Measurements from ENCODE around the gene E2F2.
"Not testable (repeated sequence)": the region's sequence is repeated elsewhere in the genome, so short reads cannot be mapped to it uniquely, and the experiment has no call there.

E2F2 gene

DNA sequence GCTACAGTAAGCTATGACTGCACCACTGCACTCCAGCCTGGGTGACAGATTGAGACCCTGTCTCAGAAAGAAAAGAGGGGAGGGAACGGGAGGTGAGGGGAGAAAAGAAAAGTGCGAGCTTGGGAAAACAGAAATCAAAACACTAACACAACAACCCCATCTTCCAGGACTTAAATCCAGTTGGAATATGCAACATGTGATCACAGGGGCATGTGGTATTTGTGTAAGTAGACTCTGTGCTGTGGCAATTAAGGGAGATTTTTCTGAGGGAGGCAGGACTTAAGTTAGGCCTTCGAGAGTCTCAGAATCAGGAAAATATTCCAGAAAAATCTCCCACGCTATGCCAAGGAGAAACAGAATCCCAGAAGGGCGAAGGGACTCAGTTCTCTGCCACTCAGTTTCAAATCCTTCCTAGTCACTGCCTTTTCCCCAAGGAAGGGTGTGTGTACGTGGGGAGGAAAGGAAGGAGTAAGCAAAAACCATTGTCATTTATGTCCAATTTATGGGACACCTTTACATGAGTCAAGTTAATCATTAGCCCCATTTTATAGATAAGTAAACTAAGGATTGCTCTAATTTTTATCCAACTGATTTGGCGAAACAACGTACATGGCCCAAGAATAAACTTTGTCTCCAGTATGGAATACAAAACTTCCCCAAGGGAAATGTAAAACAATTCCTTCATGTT is 16.0 kb upstream of the E2F2 start:
- no peak for DNase-seq (ENCODE audit: low read depth)

DNA sequence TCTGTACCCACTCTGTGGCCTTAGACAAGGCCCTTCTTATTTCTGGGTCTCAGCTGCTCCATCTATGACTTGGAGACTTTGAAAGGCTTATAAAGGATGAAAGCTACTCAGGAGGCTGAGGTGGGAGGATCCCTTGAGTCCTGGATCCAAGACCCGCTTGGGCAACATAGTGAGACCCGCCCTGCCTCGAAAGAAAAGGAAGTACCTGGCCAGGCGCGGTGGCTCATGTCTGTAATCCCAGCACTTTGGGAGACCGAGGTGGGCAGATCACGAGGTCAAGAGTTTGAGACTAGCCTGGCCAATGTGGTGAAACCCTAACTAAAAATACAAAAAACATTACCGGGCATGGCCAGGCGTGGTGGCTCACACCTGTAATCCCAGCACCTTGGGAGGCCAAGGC is 14.8 kb upstream of the E2F2 start:
- no peak for DNase-seq (ENCODE audit: low read depth)

DNA sequence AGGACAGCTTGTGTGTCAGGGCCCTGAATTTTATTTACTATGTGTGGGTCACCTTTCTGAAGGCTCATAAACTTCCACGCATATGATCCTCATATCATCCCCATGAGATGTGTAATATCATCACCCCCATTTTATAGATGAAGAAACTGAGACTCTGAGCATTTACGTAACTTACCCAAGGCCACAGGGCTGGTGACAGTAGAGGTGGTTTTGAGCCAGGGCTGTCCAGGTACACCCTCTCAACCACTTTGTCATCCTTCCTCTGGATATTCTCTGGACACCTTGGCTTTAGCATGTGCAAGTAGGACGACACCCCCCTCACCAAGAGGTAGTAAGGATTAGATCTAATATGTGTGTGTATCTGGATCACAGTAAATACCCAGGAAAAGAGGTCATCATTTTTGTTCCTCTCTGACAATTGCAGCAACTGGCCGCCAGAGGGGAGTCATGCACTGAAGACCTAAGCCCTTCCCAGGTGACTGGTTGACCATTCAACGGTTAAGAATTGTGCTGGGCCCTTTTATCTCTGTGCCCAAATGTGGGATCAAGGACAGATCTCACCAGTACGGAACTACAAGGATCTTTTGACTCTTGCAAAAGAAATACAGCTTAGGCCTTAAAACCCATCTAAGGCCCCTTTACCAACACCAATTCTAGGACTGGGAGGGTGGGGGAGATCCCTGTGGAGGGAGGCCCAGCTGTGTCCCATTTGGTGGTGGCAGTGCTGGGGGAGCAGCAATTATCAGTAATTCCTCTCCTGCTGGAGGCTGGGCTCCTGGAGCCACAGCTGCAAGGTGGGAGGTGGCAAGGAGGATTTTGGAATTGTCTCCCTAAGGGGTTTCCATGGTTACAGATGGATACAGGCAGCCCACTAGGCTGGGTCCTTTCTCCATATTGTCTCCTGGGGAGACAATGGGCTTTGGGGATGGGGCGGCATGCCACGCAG is 13.7 kb upstream of the E2F2 start:
- peak; percentile 87 for DNase-seq (ENCODE audit: low read depth)

DNA sequence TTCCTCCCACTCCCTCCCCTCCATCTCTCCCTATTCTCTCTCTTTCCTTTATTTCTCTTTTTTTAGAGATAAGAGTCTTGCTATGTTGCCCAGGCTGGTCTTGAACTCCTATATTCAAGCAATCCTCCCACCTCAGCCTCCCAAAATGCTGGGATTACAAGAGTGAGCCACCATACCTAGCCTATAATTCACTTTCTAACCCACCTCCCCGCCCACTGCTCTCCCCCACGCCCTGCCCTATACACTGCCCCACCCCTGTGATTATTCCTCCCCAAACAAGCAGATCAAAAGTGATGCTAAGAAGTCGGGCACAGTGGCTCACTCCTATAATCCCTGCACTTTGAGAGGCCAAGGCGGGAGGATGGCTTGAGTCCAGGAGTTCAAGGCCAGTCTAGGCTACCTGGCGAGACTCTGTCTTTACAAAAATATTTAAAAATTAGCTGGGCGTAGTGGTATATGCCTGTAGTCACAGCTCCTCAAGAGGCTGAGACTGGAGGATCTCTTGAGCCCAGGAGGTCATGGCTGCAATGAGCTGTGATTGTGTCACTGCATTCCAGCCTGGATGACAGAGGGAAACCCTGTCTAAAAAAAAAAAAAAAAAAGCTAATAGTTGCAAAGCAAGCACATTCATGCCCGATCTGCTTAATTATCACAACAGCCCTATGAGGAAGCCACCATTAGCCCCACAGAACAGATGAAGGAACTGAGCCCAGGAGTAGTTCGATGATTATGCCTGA is 12.8 kb upstream of the E2F2 start:
- DNase-seq (ENCODE audit: low read depth) = peak; percentile 75

DNA sequence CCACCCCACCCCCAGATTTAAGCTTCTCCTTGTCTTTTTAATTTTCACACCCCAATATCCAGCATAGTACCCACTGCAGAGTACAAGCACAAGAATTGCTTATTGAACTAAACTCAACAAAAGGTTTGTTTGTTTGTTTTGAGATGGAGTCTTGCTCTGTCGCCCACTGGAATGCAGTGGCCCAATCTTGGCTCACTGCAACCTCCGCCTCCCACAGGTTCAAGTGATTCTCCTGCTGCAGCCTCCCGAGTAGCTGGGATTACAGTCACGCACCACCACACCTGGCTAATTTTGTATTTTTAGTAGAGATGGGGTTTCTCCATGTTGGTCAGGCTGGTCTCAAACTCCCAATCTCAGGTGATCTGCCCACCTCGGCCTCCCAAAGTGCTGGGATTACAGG is 11.9 kb upstream of the E2F2 start:
- not testable (repeated sequence) for DNase-seq (ENCODE audit: low read depth)

DNA sequence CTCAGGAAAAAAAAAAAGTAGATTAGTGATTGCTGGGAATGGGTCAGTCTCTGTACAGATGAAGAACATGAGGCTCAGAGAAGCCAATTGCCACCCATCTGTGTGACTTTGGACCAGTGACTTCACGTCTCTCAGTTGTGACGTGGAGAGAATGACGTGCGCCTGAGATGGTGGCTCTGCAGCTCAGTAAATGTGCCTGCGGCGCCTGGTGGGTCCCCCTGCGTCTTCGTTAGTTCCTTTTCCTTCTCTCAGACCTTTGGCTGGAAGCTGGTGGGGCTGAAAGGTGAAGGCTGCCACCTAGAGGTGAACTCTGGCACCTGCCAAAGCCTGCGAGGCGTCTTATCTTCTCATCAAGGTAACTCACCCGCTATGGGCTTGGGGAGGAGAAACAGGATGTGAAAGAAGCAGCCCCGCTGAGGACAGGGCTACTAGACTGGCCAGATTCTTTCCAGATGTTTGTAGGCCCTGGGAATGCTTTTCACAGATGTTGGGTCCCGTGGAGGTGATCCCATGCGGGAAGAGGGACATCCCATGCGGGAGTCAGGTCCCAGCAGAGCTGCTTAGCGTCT is 8.7 kb upstream of the E2F2 start:
- DNase-seq (ENCODE audit: low read depth) = peak; percentile 92

DNA sequence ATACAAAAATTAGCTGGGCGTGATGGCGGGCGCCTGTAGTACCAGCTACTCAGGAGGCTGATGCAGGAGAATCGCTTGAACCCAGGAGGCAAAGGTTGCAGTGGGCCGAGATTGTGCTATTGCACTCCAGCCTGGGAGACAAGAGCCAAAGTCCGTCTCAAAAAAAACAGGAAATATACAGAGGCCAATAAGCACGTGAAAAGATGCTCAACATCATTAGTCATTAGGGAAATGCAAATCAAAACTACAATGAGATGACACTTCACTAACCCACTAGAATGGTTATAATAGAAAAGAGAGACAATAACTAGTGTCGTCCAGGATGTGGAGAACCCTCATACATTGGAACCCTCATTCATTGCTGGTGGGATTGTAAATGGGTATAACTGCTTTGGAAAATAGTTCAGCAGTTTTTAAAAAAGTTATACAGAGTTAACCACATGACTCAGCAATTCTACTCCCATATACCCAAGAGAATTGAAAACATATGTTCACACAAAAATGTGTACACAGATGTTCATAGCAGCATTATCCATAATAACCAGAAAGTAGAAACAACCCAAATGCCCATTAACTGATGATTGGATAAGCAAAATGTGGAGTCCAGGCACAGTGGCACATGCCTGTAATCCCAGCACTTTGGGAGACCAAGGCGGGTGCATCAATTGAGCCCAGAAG is 6.4 kb upstream of the E2F2 start:
- peak; percentile 70 for DNase-seq (ENCODE audit: low read depth)

DNA sequence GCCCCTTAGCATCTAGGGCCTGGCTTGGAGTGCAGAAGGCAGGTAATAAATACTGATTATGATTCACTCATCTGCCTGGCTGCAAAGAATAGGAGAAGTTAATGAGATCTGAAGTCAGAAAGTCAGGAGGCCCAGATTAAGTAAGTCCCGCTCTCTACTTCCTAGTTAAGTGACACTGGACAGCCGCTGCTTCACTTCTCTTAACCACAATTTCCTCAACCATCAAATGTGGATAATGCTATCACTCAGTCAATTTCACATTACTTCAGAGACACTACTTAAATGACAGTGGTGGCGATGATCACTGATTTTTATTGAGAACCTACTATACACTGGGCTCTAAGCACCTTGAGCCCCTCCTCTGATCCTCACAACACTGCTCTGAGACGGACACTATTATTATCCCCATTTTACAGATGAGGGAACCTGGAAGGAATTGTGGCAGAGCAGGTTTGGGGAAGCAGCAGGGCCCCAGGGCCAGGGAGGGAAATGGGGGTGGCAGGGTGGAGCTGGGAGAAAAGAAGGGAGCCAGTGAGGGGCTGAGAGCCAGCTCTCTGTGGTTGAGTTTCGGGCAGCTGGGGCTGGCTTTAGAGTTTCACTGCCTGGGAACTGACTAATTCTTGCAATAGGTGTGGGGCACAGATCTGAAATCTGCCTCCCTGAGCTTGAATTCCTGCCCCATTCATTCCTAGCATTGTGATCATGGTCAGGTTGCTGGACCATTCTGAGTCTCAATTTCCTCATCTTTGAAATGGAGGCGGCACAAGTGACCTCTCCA is 2.4 kb upstream of the E2F2 start:
- no peak for DNase-seq (ENCODE audit: low read depth)

DNA sequence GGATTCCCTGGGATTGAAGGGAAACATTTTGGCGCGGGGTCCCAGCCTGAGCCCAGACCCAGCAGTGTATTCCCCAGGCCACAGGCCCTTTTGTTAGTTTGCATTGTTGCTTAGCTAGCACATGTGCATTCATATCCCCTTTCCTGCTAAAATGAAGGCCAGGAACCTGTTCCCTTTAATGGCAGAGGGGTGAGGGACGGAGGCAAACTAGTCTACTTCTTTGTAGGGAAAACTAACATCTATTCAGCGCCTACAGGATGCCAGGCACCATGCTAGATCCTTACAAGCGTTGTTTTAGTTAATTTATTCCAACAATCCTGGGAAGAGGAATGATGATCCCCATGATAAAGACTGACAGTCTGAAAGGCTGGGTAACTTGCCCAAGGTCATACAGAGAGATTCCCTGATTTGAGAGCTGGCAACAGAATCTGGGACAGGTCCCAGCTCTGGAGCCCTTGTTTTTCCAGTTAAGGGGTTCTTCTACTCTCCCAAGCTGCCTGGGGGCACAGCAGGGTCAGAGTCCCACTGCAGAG is 595 bp upstream of the E2F2 start:
- no peak for DNase-seq (ENCODE audit: low read depth)

DNA sequence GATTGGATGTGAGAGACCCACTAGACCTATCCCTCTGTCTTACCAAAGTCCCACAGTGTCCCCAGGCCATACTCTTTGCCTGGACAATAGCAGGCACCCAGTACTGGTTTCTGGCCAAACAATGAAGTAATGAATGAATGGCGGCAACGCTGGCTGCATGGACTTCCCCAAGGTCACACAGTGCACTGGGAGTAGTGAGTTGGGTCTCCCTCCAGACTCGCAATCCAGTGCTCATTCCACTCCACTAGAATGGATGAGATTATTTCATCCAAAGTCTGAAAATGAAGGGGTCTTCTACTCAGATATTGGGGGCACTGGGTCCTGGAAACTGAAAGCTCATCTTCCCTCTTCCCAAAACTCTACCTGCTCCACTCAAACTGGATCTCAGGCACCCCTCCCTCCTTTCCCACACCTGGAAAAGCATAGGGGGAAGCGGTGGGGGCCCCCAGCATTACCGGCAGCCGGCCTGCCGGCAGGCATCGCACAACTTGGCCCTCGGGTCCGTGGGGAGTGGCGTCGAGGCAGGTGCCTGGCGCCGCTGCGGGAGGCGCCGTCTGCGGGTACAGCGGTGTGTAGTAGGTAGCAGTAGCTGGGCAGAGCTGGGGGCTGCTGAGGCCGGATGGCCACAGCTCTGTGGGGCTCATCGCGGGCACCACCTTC is 816 bp downstream of the E2F2 start:
- DNase-seq (ENCODE audit: low read depth) = no peak

DNA sequence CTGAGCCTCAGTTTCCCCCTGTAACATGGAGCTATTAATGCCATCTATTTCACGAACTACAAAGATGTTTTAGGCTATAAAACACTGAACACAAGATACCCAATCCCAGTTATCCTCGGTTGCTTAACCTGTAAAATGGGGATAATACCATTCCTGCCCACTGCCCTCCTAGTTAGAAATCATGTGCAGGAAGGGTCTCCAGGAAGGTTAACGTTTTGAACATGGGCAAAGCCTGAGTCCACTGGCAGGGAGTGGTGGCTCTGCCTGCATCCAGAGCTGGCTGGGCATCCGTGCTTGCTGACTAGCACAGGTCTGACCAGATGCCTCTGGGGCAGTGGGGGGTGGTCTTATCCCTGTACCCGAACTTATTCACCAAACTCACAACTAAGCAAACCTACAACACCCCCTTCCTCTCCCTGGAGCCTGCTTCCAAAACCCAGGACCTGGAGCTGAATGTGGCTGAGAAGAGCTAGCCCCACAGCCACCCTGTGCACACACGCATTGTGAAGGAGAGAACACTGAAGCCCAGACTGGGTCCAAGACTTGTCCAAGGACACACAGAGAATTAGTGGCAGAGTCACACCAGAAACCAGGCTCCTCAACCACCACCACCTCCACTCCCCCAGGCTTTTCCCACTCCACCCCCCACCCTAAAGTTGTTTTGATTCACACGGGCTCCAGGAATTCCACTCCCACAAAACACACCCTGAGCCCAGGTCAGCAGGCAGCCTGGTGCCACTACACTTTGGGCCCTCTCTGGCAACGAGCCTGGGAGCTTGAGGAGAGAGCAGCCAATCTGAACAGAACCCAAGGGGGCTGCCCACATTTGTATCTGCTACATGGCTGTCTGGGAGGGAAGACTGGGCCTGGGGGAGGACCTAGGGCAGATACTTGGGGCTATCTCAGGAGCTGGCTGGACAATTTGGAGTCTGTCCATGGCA is 1.6 kb downstream of the E2F2 start:
- DNase-seq (ENCODE audit: low read depth) = no peak

DNA sequence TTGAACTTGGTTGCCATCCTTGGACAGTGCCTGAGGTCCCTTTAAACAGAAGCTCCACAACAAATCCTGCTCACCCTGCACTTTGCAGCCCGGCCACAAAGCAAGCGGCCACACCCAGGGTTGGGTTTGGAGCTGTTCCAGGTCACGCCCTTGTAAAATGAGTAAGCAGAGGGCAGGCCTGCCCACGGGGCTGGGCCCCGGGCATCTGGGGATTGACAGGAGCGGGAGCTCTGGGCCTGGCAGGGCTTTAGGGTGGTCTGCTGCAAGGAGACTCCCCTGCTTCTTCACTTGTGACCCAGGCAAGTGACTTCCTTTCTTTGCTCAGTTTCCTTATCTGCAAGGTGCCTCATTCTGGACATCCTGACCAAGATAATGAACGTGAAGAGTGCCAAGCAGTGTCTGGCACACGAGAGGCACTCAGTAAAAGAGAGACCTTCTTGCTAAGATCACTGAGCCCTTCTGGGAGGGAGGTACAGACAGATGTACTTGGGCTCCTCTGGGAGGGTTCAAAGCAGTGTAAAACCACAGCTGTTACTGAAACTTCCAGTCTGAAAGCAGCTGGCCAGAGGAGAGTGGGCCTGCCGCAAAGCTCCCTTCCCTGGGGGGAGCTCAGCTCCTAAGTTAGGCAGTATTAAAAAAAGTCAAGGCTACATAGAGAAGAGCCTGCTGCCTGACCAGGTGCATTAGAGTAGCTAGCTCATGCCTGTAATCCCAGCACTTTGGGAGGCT is 2.6 kb downstream of the E2F2 start:
- peak; percentile 83 for DNase-seq (ENCODE audit: low read depth)

DNA sequence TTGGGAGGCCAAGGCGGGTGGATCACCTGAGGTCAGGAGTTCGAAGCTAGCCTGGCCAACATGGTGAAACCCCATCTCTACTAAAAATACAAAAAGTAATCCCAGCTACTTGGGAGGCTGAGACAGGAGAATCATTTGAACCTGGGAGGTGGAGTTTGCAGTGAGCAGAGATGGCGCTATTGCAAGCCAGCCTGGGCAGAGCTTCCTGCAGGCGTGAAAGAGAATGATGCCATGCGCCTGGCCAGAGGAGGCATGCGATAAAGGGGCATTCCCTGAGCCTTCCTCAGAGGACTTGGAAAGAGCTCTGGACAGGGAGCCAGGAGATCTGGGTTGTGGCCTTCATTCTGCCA is 3.2 kb downstream of the E2F2 start:
- DNase-seq (ENCODE audit: low read depth) = no peak

DNA sequence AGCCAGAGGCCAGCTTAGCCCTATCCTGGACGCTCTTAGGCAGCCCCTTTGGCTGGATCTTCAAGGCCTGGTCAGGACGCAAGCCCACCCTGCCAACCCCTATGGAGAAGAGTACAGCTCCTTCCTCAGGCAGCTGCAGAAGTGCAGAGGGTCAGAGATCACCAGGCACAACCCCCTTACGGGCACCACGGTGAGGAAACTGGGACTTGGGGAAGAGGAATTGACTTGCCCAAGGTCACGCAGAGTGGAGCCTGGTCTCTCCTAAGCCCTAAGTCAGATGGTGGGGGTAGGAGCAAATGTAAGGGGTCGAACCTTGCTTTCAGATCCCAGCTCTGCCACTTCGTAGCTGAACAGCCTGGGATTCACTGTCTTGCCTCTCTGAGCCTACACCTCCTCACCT is 3.7 kb downstream of the E2F2 start:
- DNase-seq (ENCODE audit: low read depth) = no peak

DNA sequence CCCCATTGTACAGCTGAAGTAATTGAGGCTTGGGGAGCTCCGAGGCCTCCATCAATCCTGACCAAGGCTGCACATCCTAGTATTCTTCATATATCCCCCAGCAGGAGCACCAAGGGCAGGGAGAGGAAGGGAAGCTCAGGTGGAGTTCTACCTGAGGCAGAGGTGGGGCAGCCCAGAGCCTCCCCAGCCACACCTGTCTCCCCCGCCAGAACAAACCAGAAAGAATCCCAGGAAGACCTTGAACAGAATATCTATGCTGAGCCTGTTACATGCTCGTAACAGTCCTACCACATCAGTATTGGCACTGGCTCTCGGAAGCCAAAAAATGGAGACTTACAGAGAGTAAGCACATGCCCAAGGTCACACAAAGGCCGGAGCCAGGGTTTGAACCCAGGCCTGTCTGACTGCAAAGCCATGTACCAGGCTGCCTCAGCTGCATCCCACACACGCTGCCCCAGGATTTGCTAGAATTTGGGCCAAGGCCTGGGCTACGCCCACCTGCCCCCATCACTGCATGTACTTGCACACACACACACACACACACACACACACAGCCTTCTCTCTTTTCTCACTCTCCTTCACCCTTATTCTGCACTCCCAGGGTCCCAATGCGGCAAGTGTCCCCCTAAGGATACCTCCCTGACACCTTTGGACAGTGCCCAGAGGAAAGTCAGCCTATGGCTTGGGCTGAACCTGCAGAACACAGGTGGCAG is 4.5 kb downstream of the E2F2 start:
- DNase-seq (ENCODE audit: low read depth) = no peak

DNA sequence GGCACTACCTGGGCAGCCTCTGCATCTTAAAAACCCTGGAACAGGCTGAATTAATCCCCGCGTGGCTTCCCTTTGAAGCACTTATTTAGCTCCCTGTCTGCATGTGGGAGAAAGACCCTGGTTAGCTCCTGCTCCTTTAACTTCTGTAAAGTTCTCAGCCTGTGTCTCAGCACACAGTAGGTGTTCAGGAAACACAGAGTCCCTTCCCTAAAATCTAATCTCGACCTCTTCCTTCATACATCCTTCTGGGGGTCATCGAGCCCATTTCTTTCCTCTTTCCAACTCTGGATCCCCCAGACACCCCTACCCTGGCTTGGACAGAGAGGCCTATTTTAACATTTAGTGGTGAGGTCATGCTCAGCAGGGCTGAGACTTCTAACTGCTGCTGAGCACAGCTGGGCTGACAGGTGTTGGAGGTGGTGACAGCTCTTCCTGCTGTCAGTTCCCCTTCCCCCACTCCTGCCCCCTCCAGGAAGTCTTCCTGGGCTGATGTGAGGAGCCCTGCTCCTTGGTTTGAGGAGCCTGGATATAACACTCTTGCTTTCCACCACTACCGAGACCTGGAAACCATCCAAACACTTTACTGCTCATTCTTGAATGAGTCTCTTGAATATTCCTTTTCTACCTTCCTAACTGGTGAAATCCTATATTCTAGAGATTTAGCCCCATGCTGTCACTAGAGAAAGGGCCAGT is 5.3 kb downstream of the E2F2 start:
- DNase-seq (ENCODE audit: low read depth) = no peak

DNA sequence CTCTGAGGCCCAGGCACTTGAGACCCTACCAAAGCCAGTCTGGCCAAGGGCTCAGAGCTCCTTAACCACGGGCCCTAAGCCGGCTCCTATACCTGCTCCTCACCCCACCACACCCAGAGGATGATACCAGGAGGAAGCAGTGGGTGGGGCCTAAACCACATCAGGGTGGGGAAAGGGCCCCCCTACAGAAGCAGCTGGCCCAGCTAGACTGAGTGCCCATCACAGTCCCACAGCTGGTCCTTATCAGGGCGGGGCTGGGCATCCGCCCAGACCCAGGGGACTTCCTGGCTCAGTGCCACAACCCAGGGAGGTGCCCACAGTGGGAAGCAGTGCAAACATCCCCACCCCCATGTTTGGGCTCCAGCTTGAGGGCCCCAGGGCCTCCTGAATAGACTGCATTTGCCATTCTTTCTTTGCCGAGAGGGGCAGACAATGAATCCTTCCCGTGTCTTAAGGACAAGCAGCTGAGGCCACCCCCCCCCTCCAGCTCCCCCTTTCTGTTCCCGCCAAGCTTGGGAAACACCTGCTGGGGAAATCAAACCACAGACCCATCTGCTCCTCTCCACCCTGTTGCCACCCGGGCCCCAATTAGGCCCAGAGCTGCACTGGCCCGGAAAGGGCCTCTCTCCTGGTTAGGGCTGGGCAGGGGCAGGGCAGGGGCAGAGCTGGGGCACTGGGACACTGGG is 6.2 kb downstream of the E2F2 start:
- no peak for DNase-seq (ENCODE audit: low read depth)
